ENCODE data around the gene LTB4R. TPM values are rescaled to one million over a fixed set of nuclear protein-coding genes. Genes with fewer than 3 reads are reported as not detected.
"Not testable (repeated sequence)": the region's sequence is repeated elsewhere in the genome, so short reads cannot be mapped to it uniquely, and the experiment has no call there.

The LTB4R gene
- polyA plus RNA-seq, 3 donors = 5.0 to 7.2 (median 5.7) TPM

DNA sequence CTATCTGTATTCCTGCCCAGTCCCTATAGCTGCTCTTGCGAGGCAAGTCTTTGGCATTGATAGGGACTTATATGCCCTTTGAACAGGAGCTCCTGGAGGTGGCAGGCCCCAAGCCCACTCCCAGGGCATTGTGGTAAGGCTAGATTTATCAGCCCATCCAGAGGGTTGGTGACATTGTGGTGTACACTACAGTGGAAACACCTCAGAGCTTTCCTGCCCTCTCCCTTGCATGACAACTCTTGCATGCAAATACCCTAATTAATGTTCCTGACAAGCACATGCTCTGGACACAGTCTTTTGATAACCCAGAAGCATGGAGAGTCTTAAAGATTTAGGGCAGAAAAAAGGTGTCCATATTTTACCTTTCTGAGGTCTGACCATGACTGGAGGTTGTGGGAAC, 29.3 kb downstream of the LTB4R start:
- DNase-seq = no peak

DNA sequence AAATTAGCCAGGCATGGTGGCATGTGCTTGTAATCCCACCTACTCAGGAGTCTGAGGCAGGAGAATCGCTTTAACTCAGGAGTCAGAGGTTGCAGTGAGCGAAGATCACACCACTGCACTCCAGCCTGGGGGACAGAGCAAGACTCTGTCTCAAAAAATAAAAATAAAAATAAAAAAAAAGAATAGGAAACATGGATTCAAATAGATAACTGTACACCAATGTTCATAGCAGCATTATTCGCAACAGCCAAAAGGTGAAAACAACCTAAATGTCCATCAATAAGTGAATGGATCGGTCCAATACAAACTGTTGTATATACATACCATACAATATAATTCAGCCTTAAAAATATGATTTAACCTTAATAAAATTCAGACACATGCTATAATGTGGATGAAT, 31.6 kb downstream of the LTB4R start:
- DNase-seq = no peak

DNA sequence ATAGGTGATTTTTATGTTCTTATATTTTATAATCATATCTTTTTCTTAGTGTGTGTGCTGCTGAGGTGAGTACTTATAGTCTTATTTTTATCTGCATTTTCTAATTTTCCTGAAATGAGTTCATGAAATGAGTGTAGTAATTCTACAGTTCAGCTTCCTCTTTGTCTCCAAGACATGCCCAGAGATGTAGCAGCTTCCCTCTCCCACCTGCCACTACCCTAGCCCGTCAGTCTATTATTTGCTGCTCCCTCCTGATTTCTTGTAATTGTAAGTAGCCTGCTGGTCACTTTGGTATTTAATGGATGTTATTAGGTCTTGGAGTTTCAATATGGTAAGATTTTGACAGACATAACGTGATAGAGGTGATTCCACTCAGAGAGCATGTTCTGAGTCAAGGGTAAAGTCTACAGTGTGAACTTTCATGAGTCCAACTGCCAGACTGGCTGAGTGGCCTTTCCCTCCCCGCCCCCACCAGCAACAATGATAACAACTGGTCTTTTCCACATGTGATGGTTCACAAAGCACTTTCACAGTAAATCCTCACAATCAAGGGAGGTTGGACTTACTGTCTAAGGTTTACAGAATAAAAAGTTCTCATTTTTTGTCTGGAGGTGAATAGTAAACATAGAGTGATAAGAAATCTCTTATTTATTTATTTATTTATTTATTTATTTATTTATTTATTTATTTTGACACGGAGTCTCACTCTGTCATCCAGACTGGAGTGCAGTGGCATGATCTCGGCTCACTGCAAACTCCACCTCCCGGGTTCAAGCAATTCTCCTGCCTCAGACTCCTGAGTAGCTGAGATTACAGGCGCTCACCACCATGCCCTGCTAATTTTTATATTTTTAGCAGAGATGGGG, 32.7 kb downstream of the LTB4R start:
- DNase-seq = no peak

DNA sequence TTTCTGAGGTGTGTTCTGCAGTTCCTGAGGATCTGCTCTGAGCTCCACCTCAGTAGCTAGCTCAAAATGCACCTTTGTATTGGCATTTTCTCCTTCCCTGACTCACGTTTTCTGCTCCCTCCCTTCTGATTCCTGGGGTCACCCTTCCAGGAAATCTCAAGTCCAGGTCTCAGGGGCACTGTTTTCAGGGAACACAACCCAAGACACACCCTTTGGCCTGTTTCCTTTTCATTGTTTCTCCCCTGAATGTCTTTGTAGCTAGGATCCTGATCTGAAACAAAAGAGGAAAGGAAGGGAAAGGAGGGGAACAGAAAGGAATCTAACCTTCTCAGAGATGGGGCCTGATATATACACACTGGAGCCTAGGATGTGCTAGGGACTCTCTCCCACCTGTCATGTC, 35.8 kb downstream of the LTB4R start:
- no peak for DNase-seq

DNA sequence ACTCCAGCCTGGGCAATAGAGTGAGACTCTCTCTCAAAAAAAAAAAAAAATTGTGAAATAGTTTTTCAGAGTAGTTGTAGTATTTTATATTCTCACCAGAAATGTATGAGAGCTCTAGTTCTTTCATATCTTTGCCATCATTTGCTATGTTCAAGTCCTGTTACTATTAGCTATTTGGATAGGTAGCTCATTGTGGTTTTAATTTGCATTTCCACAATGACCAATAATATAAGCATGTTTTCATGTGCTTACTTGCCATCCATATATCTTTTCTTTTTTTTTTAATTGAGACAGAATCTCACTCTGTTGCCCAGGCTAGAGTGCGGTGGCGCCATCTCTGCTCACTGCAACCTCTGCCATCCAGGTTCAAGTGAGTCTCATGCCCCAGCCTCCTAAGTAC, 36.9 kb downstream of the LTB4R start:
- DNase-seq = no peak

DNA sequence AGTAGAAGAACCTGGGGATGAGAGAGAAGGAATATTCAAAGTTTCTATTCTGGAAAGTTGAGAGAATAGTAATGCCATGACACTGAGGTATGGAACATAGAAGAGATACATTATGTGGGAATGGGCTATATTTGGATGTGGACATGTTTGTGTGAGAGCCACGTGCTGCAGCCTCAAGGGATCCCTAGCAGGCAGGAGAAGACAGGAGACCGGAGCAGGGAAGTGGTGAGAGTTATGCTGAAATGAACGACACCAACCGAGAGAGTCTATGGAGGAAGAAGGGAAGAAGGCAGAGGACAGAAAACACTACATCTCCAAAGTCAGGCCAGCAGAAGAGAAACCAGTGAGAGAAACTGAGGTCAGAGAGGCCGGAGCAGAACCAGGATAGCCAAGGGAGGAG, 38.4 kb downstream of the LTB4R start:
- DNase-seq = no peak

DNA sequence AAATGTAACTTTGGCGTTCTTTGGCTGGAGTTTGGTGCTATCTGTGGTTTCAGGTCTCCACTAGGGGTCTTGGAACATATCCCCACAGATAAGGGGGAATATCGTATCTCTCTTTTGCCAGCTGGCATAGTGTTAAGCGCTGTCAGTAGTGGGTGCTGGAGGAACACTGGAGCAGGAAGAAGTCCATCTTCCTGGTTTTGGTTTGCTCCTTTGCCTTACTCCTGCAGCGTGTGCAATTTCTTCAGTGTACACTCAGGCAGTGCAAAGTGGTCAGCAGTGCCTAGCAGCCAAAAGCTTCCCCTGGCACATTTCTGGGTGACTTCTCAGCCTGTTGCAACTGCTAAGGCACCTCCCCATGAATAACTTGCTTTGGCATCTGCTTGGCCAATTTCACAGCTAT, 40.2 kb downstream of the LTB4R start:
- no peak for DNase-seq

DNA sequence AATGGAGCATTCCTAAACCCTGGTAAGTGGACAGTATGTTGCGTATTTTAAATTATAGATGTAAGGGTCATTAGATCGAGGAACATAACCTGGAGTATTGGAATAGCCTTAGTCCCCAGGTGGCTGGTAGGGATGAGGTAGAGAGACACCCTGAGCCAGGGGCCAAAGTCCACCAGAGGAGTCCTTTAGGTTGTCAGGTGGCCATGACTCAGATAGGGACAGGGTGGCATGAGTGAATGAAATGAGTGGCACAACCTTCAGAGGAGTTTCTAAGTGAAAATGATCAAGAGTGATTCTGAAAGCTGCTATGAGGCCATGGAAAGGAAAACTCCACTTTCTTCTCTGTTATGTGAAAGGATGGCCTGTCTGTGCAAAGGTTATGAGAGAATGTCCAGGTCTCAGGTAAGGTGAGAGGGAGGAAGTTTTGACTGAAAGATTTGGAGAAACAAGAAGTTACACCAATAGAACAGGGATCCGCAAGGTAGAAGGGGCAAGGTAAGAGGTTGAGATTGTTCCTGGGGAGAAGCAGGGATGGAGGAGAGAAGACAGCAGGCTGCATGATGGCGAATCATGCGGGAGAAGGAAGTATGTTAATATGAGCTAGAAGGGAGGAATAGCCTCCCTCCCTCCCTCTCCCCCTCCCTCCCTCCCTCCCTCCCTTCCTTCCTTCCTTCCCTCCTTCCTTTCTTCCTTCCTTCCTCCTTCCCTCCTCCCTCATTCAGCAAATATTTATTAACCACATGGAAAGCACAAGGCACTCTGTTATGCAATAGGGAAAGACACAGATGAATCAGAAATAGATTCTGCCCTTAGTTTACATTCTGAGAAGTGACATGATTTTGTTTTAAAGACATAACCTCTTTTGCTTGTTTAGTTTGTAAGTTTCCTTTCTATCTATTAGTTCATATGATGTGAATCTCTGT, 42.5 kb downstream of the LTB4R start:
- DNase-seq = no peak

DNA sequence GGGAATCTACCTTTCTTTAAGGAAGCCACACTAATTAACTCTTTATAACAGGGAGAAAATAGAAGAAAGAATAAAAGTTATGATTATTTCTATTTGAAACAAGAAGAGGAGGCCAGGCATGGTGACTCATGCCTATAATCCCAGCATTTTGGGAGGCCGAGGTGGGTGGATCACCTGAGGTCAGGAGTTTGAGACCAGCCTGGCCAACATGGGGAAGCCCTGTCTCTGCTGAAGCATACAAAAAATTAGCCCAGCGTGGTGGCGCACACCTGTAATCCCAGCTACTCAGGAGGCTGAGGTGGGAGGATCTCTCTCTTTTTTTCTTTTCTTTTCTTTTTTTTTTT, 43.2 kb downstream of the LTB4R start:
- not testable (repeated sequence) for DNase-seq

DNA sequence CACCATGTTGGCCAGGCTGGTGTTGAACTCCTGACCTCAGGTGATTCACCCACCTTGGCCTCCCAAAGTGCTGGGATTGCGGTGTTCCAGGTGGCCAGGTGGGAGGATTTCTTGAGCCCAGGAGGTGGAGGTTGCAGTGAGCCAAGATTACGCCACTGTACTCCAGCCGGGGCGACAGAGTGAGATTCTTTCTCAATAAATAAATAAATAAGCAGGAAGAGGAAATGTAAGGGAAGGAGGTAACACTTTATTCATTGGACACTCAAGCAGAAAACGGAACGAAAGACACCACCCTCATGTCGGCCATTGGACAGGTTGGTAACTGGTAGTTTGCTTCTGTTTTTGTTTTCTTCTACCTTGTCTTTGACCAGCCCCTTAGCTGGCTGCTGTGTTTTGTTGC, 43.7 kb downstream of the LTB4R start:
- no peak for DNase-seq

DNA sequence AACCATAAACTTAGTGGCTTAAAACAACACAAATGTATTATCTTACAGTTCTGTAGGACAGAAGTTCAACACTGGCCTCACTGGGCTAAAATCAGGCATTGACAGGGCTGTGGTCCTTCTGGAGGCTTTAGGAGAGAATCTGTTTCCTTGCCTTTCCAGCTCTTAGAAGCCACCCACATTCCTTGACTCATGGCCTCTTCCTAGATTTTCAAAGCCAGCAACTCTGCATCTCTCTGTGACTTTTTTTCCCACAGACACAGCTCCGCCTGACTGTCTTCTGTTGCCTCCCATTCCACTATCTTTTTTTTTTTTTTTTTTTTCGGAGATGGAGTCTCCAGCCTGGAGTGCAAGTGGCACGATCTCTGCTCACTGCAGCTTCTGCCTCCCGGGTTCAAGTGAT, 44.9 kb downstream of the LTB4R start:
- DNase-seq = no peak

DNA sequence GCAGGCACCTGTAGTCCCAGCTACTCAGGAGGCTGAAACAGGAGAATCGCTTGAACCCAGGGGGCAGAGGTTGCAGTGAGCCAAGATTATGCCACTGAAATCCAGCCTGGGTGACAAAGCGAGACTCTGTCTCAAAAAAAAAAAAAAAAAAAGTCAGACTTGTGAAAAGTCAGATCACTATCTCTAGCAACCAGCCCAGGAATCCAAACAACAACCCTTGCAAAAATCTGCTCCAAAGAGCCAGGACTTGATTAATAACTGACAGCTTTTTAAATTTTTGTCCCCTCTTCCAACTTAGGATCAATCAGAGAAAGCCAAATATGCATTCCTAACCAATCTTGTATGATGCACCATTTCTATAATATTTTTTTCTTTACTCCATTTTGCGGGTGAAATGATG, 49.0 kb downstream of the LTB4R start:
- DNase-seq = no peak

DNA sequence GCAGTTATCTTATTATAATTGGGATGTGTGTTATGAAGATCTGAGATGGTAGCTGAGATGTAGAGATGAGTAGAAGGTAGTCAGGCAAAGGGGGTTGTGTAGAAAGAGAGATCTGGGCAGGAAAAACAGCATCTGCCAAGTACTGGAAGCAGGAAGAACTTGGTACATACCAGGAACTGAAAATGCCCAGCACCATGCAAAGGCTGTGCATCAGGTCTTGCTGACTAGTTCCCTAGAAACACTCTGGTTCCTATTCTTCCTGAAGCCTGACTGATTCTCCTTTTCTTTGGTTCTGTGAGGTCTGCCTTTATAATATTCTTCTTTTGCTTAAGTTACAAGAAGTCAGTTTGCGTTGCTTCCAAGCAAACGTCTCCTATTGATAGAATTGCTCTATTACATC, 50.0 kb downstream of the LTB4R start:
- no peak for DNase-seq

DNA sequence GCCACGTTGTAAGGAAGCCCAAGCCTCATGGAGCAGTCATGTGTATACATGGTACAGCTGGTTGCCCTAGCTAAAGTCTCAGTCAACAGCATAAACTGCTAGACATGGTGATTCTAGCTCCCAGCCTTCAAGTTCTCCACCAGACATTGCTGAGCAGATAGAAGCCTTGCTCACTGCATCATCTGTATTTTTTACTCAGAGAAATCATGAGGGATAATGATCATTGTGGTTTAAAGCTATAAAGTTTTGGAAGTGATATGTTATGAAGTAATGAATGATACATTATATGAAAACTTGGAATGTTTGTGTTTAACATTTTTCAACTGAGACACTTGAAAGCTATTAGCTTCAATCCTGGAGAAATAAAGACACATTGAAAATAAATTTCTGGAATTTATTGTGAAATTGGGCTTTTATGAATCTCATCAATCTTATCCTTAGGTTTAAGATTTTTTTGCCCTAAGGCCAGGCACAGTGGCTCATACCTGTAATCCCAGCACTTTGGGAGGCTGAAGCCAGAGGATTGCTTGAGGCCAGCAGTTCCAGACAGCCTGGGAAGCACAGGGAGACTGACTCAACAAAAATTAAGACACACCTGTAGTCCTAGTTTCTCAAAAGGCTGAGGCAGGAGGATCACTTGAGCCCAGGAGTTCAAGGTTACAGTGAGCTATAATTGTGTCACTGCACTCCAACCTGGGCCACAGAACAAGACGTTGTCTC, 51.1 kb downstream of the LTB4R start:
- DNase-seq = no peak

DNA sequence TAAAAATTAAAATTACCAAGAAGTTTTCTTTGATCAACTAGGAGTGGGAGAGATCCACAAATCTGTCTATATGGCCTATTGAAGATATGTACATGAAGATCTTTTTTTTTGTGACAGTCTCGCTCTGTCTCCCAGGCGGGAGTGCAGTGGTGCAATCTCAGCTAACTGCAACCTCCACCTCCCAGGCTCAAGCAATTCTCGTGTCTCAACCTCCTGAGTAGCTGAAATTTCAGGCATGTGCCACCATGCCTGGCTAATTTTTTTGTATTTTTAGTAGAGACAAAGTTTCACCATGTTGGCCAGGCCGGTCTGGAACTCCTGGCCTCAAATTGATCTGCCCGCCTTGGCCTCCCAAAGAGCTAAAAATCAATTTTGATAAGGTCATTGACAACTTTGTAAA, 52.1 kb downstream of the LTB4R start:
- no peak for DNase-seq

DNA sequence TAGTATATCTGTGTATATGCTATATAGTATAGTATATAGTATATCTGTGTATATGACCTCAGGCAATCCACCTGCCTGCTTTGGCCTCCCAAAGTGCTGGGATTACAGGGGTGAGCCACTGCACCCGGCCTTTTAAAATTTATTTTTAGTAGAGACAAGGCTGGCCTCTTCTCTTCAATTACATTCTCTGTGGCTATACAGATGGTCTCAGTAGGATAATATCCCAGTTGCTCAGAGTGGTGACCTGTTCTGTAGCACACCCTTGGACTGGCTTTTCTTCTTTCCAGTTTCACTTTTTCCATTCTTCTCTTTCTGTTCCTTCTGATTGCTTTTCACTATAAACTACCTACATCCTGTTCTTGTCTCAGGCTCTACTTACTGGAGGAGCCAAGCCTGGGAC, 53.5 kb downstream of the LTB4R start:
- DNase-seq = no peak

DNA sequence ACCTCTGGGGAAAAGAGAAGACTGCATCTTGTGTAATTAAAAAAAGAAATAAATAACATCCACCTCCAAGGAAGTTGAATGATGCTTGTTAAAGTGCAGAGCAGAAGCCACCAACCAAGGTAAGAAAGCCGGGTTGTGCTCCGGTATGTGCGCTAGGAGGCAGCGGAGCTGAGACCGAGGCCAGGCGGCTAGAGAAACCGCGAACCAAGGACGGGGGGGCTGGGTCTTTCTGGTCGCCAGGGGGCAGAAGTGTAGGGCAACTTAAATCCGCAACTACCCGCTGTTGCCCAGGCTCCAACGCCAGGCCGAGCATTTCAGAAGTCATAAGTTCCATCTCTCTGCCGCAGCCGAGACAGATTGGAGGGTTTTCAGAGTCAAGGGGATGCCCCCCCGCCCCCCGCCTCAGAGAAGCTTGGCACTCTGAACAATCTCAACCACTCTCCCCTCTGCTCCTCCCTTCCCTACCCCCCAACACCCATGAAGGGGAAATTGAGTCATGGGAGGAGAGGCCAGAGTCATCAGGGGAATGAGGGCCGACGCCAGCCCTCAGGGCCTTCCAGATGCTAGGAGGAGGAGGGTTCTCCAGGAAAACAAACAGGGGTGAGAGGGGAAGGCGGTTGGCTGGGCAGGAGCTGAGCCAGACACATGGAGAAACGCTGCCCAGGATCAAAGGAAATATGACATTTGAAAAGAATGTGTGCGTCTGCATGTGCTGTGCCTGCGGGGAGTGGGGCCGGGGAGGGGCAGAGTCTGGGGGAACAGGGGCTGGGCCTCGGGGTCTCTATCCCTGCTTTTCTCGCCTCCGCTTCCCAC, 54.5 kb downstream of the LTB4R start:
- peak; percentile 91 for DNase-seq

DNA sequence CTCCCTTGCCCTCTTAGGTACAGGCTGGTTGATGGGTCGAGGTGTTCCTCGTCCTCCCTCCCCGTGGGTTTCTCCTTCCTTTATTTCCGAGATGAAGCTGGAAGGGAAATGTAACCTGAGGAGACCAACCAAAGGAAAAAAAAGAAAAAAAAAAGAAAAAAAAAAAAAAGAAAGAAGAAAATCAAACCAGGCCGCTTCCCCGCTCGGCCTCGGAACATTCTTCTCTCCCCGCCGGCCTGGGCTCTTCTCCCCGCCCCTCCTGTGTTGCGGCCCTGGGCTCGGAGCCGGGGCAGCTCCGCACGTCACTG, 55.1 kb downstream of the LTB4R start:
- DNase-seq = no peak

DNA sequence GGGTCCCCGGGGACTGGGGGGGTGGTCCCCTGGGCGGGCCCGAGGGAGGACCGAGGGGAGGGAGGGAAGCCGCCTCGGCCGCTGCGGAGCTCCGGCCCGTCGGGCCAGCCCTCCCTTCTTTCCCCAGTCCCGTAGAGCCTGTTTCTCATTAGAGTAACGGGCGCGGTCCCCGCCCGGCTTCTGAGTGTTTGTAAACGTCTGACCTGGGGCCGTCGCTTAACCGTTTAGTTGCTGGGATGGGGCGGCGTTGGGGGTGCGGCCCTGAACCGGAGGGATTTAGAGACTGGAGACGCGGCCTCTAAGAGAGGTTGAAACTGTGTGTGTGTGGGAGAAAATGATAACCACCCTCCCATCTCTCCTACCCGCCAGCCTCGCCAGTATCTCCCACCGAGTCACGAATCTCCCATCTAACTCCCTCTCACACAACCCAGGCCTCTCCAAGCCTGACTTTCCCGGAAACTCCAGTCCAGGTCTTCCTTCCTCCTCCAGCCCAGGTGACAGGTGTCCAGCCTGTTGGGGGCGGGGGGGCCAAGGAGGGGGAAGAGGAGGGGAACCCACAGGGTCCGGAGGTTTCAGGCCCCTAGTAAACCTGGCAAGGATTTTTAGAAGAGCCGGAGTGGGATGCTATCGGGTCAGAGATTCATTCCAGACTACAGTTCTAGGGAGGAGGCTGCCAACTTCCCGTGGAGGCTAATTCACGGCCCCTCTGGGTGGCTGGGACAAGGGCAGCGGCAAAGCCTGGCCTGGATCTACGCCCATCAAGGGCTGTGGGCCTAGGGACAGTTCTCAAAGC, 55.6 kb downstream of the LTB4R start:
- peak; percentile 98 for DNase-seq
